Ishikawa (cell line): ENCODE results near the gene FAM50A.

ENCODE experiments used
- CEBPB ChIP-seq: IDR thresholded peaks from 2 replicates; pipeline ENCODE4 v1.6.1; 2012
- CREB1 ChIP-seq: IDR thresholded peaks from 2 replicates; pipeline ENCODE4 v1.6.1; 2012; ENCODE audit warnings: low read depth
- EGR1 ChIP-seq: IDR thresholded peaks from 2 replicates; pipeline ENCODE4 v1.6.1; 2012
- FOXM1 ChIP-seq: IDR thresholded peaks from 2 replicates; pipeline ENCODE4 v1.6.1; 2012; ENCODE audit warnings: low read depth, borderline replicate concordance
- YY1 ChIP-seq: IDR thresholded peaks from 2 replicates; pipeline ENCODE4 v1.6.1; 2012; ENCODE audit warnings: low read depth
- TF ChIP-seq, protein P1 (sequence below): IDR thresholded peaks from 2 replicates; pipeline ENCODE4 v1.6.1; 2012
- TF ChIP-seq, protein P2 (sequence below): IDR thresholded peaks from 2 replicates; pipeline ENCODE4 v1.6.1; 2012; ENCODE audit warnings: low read depth, mild to moderate bottlenecking
- TF ChIP-seq, protein P3 (sequence below): IDR thresholded peaks from 2 replicates; pipeline ENCODE4 v1.6.1; 2012

DNA sequence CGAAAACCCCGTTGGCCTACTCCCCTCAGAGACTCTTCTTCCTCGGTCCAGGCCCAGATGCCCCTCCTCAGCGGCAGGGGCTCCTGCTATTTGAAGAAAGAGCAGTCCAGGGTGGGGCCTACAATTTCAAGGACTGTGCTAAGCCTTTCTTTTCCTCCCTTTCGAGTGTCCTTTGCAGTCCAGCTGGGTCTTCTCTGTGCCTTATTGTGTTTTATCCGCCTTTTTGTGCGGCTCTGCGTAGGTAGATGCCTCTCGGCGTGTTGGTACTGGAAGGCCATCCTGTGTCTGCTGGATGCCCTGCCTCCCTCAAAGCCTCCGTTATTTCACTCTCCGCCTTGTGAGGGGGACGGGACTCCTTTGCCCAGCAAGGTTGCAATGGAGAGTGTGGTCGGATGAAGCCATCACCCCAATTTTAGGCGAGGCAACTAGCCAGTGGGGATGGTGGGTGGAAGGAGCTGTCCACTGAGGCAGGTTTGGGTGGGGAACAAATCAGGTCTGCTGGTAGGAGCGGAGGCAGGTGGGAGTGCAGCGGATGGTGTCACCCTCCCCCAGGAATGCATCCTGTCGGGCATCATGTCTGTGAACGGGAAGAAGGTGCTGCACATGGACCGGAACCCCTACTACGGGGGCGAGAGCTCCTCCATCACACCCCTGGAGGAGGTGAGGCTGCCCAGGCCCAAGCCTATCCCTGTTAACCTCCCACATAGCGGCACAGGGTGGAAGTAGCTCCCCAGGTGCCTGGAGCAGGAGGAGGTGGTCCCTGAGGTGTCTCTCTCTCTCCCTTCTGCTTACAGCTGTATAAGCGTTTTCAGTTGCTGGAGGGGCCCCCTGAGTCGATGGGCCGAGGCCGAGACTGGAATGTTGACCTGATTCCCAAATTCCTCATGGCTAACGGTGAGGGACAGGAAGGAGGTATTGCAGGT lies 5.7 kb upstream of the FAM50A start:
- TF ChIP-seq YY1 (no peak), EGR1 (no peak), CREB1 (no peak), CEBPB (no peak), FOXM1 (no peak)
- TF ChIP-seq, protein P1, sequence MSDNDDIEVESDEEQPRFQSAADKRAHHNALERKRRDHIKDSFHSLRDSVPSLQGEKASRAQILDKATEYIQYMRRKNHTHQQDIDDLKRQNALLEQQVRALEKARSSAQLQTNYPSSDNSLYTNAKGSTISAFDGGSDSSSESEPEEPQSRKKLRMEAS: no peak
- TF ChIP-seq, protein P2, sequence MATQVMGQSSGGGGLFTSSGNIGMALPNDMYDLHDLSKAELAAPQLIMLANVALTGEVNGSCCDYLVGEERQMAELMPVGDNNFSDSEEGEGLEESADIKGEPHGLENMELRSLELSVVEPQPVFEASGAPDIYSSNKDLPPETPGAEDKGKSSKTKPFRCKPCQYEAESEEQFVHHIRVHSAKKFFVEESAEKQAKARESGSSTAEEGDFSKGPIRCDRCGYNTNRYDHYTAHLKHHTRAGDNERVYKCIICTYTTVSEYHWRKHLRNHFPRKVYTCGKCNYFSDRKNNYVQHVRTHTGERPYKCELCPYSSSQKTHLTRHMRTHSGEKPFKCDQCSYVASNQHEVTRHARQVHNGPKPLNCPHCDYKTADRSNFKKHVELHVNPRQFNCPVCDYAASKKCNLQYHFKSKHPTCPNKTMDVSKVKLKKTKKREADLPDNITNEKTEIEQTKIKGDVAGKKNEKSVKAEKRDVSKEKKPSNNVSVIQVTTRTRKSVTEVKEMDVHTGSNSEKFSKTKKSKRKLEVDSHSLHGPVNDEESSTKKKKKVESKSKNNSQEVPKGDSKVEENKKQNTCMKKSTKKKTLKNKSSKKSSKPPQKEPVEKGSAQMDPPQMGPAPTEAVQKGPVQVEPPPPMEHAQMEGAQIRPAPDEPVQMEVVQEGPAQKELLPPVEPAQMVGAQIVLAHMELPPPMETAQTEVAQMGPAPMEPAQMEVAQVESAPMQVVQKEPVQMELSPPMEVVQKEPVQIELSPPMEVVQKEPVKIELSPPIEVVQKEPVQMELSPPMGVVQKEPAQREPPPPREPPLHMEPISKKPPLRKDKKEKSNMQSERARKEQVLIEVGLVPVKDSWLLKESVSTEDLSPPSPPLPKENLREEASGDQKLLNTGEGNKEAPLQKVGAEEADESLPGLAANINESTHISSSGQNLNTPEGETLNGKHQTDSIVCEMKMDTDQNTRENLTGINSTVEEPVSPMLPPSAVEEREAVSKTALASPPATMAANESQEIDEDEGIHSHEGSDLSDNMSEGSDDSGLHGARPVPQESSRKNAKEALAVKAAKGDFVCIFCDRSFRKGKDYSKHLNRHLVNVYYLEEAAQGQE: no peak
- TF ChIP-seq, protein P3, sequence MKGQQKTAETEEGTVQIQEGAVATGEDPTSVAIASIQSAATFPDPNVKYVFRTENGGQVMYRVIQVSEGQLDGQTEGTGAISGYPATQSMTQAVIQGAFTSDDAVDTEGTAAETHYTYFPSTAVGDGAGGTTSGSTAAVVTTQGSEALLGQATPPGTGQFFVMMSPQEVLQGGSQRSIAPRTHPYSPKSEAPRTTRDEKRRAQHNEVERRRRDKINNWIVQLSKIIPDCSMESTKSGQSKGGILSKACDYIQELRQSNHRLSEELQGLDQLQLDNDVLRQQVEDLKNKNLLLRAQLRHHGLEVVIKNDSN: no peak
